Stimulated activated CD4-positive, alpha-beta T cell treated with anti-CD3 and anti-CD28 coated beads, TNF-alpha, amount 100 ng/mL, for 1 hour (primary cell): ENCODE results near the gene LRRC9.
"Not testable (repeated sequence)": the region's sequence is repeated elsewhere in the genome, so short reads cannot be mapped to it uniquely, and the experiment has no call there.

ENCODE experiments used
- DNase-seq, 3 donors: peaks; one replicate each; pipeline ENCODE4 v3.0.0-alpha.2; 2020; ENCODE audit warnings: low read depth in 3 of 3, low spot score in 1 of 3

Gene LRRC9

DNA sequence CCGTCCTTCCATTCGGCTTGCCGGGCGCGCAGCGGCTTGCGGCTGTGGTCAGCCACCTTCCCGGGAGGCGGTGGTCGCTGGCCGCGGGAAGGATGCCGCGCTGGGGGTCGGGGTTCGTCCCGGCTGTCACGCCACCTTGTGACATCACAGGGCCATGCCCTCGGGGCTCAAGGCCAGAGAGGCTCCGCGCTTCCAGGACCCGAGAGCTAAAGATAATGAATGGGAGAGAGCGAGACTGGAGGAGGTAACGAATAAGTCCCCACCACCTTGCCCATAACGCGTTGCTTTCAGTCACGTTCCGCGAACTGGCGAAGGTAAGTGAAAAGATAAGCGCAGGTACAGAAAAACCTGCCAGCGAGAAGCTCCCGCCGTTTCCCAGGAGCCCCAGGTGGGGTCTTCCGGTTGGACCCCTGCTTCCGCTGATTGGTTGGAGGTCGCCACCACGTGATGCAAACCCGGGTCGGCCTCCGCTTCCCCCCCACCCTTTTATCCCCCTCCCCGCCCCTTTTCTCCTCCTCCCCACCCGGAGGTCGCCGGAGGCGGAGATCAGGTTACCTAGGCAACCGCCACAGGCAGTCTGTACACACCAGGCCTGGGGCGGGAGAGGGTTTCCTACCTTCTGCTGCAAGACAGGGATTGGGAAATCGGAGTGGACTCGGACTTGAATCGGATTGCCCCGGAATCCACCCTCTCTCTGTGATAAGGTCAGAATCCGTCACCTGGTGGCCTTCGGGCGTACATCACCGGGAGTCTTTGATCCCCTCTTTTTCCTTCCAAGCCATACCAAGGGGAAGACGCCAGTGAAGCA, at the start of gene LRRC9:
TSS of gene LRRC9 (plus strand) at position 575 of the 808 bp plus-strand sequence.
- no peak for DNase-seq

DNA sequence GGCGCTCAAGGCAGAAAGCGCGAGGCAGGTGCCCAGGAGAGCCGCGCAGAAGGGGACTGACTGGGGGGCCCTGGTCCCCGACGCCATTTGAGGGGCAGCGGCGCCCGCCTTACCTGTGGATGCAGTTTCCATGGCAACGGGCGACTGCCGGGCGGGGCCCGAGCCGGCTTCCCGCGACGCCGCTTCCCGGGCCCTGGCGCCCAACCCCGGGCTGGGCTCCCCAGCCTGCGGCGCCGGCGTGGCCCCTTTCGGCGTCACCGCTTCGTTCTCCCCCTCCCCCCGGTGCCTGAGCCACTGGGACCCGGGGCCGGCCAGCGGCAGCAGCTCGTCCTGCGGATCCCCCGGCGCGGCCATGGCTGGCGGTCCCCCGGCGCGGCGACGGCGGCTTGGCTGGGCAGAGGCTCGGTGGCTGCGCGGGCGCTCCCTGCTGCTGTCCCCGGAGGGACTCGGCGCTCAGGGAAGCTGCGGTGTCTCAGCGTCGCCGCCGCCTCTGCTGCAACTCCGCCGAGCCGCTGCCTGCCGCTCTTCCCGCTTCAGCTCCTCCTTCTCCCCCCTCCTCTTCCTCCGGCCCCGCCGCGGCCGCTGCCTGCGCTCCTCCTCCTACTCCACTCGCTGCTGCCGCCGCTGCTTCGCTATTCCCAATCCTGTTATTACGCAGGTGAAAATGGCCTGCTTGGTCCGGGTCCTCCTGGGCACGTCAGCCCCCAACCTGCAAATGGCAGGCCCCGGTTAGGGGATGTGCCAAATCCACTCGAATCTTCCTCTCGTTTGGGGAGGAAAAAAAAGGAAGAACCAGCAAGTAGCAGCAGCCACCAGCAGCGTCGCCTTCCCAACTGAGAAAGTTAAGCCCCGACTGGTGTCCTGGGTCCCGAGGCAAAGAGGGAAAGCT, 49.4 kb upstream of the LRRC9 start, which contains the start of gene RTN1:
TSS of gene RTN1 (minus strand) at position 500 of the 889 bp plus-strand sequence. CDS start at position 354, 146 bp downstream.
- no peak for DNase-seq

DNA sequence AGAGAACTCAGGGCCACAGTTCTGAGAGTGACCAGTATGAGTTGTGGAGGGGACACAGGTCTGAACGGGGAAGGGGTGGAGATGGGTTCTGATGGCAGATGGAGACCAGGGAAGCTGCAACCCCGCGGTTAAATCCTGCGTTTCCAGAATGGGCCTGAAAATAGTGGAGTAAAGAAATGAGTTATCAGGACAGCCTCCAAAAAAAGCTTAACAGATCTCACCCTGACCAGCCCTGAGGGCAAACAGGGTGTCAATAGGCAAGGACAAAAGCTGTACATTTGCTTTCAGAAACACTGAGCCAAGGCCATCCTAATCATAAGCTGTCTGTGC, 48.8 kb upstream of the LRRC9 start:
- DNase-seq: no peak

DNA sequence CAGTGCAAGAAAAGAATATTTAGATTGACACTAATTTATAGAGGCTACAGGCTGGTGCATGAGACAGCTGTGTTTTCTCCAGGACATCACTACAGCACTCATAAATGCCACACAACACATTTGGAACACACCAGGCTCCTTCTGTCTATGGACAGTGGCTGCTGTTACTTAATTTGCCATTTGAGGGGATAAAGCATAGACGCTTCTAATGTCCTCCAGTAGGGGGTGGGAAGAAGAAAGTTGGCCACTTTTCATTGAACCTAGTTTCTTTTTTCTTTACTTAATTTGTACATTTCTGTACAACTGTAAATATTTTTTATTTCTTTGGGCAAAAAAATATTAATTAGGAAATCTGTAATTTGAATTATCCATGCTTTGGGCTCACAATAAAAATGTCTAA, 37.0 kb upstream of the LRRC9 start:
- DNase-seq: no peak

DNA sequence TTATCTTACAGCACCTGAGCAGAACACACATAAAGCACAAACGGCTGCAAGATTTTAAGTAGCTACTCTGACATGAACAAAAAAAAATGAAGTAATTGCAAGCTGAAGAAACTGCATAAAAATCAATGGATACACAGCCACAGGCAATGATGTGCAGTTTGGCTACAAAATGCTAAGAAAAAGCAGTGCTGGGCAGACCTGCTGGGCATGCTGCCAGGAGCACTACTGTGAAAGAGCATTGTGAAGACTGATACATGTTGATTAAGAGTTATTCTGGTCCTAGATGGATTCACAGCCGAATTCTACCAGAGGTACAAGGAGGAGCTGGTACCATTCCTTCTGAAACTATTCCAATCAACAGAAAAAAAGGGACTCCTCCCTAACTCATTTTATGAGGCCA, 29.3 kb upstream of the LRRC9 start:
- DNase-seq: no peak

DNA sequence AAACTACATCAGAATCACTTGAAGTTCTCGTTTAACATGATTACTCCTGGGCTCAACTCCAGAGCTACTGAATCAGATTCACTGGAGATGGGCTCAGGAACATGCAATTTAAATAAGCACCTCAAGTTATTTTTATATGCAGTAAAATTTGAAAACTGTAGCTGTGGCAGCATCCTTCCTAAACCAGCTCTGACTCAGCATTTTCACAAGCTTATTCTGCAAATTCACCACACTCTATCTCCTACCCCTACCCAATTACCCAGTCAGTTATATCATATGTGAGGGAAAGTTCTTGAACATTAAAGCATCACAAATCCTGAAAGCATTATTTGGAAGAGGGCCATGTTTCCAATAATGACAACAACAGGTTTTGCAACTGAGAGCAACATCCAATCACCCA, 24.2 kb upstream of the LRRC9 start:
- no peak for DNase-seq

DNA sequence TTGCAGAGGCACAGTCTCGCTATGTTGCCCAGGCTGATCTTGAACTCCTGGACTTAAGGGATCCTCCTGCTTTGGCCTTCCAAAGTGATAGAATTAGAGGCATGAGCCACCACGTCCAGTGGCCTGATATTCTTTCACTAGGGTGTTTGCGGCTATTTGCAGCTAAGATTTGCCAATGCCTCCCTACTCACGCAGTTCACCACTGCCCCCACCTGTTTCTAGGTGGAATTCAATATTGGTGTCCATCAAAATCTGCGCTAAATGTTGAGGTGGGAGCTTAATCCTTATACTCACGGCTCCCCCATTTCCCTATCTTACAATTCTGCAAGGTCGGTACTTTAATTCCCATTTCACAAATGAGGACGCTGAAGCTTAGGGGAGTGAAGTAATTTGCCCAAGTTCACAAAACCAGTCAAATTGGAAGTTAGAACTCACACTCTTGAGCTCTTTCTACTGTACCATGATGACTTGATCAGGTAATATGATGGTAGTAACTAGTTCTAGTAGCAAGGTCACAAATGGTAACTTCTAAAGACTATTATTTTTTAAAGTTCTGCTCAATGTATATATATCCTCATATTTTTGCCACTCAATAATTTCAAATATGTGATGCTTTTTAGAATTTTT, 22.1 kb upstream of the LRRC9 start:
- DNase-seq: no peak

DNA sequence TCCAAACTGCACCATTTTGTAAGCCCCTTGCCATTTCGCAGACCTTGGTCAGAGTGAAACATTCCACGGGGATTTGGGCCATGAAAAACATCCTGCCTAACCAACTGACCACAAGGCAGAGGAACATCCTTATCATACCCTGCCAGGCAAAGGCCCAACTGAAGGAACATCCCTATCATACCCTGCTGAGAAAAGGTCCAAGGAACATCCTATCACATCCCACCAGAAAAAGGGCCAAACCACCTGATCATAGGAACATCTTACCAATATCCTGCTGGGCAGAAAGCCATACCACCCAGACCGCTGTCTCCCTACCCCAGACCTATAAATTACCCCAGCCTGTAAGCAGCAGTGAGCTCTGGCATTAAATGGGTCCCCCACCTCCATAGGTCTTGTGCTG, 19.4 kb upstream of the LRRC9 start:
- no peak for DNase-seq

DNA sequence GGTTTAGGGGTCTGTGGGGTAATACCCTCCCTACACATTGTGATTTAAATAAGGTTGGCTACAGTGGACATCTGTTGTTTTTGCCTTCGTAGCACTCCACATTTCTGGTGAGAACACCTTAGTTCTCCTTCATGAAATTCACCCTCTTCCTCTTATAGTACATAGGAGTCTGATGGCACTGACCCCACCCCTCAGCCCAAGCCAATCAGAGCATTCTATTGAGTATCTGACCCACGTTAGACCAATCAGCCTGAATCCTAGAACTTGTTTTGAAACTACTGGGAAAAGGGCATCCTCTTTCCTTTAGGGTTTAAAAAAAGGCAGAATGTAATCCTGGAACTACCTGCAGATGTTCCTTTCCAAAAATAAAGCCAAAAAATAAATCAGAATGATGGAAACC, 15.8 kb upstream of the LRRC9 start:
- no peak for DNase-seq

DNA sequence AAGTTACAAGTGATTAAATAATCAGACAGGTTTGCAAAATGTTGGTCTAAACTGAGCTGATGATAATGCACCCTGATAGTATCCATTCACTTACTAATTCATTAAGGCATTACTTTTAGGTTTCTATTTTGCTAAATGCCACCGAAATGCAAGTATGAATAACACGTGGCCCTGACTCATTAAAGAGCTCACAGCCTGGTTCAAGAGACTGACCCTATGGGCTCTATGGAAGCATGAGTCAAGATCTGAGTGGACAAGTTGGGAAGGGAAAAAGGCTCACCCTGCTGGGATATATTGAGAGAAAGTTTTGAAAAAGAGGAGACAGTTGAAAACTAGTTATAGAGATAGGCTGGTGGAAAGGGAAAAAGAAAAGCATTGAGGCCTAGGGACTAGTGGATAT, 14.8 kb upstream of the LRRC9 start:
- DNase-seq: no peak

DNA sequence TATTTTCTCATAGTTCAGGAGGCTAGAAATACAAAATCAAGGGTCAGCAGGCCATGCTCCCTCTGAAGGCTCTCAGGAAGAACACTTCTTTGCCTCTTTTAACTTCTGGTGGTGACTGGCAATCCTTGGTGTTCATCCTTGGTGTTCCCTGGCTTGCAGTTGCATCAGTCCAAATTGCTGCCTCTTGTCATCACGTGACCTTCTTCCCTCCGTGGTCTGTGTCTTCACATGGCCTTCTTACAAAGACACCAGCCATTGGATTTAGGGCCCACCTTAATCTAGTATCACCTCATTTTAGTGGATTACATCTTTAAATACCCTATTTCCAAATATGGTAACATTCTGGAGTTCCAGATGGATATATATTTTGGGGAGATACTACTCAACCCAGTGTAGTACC, 7.5 kb upstream of the LRRC9 start:
- no peak for DNase-seq

DNA sequence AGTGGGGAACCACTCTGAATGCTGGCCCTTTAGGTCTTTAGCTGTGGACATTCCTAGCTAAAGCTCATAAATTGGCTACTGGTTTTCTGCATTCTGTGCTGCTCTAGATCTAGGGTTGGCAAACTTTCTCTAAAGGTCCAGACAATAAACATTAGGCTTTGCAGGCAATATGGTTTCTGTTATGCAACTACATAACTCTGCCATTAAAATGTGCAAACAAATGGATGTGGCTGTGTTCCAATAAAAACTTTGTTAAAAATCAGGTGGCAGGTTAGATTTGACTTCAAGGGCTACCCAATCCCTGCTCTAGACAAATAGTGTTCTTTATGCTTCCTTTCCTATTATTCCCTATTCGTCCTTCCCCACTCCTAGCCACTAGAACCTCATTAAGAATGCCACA, 6.8 kb upstream of the LRRC9 start:
- DNase-seq: no peak

DNA sequence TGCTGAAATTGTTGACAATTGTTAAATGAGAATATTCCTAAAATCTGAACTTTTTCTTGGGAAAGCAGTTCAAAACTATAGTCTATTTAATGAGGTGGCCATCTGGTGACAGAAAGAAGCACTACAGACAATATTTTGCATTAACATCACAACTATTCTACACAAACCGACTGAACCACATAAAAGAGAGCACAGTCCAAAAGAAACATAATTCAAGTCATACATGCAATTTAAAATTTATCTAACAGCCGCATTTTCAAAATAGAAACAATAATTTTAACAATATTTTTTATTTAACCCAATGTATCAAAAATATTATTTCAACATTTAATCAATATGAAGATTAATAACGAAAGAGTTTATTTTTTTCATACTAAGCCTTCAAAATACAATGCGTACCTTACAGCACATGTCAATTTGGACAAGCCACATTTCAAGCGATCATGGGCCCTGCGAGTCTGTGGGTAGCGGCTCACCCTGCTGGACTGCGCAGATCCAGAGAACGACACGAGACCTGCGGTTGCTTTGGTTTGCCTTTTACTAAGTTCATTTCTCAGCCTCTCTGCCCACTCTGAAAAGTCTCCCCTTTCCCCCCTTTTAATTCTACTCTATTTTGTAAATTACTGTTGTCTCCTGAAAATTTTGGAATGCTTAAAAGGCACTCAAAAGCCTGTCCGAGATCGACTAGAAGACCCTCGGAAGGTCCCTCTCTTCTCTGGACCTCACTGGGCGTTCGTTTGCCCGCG, 947 bp upstream of the LRRC9 start:
- no peak for DNase-seq

DNA sequence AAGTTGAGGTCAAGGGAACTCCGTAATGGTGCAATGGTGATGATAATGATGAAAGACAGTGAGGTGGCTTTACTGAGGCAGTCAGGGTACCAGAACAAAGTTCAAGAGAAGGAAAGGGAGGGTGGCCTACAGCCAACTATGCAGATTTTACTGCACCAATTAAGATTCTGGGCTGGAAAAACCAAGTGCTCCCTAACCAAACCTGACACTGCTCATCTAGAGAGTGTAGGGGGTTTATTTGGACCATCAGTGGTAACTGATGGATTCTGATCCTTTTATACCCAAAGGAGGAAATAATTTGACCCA, 387 bp downstream of the LRRC9 start:
- DNase-seq: no peak

DNA sequence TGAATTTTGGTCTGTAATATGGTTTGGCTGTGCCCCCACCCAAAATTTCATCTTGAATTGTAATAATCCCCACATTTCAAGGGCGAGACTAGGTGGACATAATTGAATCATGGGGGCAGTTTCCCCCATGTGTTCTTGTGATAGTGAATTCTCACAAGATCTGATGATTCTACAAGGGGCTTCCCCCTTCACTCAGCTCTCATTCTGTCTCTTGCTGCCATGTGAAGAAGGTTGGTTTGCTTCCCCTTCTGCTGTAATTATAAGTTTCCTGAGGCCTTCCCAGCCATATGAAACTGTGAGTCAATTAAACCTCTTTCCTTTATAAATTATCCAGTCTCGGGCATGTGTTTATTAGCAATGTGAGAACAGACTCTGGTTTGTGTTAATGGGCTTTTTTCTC, 5.9 kb downstream of the LRRC9 start:
- no peak for DNase-seq

DNA sequence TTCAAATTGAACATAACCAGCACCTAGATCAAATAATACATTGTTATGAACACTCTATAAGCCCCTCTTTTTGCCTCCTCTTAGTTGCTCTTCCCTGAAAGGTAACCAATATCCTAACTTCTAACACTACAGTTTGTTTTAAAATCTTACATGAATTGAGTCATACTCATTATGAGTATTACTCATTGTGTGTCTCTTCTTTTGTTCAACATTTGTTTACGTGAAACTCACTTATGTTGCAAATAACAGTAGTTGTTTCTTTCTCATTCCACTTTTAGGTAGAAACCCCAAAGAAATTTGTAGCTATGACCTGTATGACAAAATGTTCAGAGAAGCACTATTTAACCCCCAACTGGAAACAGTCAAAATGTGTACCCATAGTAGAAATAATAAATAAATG, 6.6 kb downstream of the LRRC9 start:
- DNase-seq: no peak

DNA sequence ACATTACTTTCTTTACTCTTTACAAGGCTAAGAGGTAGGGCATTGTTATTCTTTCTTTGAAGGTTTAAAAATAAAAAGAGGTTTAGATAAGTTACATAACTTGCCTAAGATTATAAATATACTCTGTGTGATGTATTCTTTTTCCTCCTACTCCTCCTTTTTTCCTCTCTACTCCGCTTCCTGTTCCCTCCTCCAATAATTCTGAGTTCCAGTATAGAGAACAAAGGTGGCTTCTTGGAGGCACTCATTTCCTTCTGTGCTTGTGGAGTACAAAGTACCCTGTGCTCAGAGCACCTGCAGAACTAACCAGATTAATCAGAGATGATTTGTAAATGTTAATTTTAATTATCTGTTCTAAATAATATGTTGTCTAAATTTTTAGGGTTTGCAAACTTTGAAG, 11.3 kb downstream of the LRRC9 start:
- no peak for DNase-seq

DNA sequence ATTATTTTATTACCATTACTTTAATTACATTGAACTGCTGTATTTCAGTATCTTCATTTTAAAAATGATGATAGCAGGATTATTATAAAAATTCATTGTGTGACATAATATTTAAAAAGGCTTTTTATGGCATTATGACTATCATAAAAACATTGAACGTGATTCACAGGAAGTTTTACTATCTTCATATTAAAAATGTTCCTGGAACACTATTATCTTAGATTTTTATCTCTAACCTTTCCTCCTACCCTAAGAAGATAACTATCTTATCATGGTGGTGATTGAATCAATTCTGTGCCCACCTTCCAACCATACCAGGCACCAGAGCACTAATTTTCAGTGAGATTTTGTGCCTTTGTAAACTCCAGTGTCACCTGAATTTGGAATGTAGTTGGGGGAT, 16.2 kb downstream of the LRRC9 start:
- DNase-seq: no peak

DNA sequence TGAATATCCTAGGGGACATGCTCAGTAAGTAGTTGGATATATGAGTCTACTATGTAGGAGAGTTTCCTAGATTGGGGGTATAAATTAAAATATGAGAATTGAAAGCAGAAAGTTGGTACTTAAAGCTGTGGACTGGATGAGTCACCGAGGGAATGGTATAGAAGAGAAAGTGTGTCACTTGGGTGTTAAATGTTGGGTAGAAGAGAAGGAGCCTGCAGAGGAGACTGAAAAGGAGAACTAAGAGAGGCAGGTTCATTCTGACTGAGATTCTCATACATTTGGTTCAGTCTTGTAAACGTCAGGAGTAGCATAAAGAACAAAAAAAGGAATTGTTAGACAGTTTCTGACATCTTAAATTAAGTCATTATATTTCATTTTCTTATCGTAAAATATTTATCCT, 19.9 kb downstream of the LRRC9 start:
- no peak for DNase-seq

DNA sequence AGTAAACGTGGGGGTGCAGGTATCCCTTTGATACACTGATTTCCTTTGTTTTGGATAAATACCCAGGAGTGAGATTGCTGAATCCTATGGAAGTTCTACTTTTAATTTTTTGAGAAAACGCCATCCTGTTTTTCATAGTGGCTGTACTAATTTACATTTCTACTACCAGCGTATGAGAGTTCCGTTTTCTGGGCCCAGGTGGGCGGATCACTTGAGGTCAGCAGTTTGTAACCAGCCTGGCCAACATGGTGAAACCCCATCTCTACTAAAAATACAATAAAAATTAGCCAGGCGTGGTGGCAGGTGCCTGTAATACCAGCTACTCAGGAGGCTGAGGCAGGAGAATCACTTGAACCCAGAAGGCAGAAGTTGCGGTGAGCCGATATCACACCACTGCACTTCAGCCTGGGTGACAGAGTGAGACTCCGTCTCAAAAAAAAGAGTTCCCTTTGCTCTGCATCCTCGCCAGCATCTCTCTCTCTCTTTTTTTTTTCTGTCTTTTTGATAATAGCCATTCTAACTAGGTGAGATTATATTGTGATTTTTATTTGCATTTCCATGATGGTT, 22.4 kb downstream of the LRRC9 start:
- not testable (repeated sequence) for DNase-seq

DNA sequence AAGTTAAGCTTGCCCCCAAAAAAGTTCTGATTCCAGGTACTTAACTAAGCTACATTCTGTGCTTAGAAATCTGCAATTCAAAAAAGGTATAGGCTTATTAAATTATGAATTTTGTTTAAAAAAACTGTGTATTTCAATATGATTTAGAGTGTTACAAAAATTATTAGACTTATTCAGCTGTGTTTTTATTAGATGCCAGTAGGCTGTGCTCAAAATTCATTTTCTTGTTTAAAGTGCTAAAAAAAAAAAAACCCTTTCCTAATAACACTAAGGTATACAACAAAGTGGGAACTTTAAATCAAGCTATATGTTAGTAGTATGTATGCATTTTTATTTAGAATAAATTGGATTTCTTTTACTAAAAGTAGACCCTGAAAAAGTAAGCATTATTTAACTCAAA, 25.0 kb downstream of the LRRC9 start:
- DNase-seq: no peak
